HEK293 (cell line): Measurements from ENCODE around the gene STARD9.

Source experiments
- AEBP2 ChIP-seq: fragments of 450-650 bp; formaldehyde crosslinking; IDR thresholded peaks from 2 replicates; pipeline ENCODE4 v1.5.1; 2016; ENCODE audit warnings: missing biosample characterization, missing genetic modification characterization, borderline replicate concordance
- BCL11B ChIP-seq: fragments of 450-650 bp; formaldehyde crosslinking; IDR thresholded peaks from 2 replicates; pipeline ENCODE4 v1.5.1; 2016; ENCODE audit warnings: low read depth, missing biosample characterization, missing genetic modification characterization
- FEZF1 ChIP-seq: fragments of 450-650 bp; formaldehyde crosslinking; IDR thresholded peaks from 2 replicates; pipeline ENCODE4 v1.5.1; 2016; ENCODE audit warnings: missing biosample characterization, missing genetic modification characterization
- GLIS1 ChIP-seq: fragments of 450-650 bp; formaldehyde crosslinking; IDR thresholded peaks from 2 replicates; pipeline ENCODE4 v1.5.1; 2016; ENCODE audit warnings: missing biosample characterization, missing genetic modification characterization
- KLF7 ChIP-seq: fragments of 450-650 bp; formaldehyde crosslinking; IDR thresholded peaks from 2 replicates; pipeline ENCODE4 v1.5.1; 2016; ENCODE audit warnings: missing biosample characterization, missing genetic modification characterization, borderline replicate concordance
- MYNN ChIP-seq: fragments of 450-650 bp; formaldehyde crosslinking; IDR thresholded peaks from 2 replicates; pipeline ENCODE4 v1.5.1; 2016; ENCODE audit warnings: missing biosample characterization, missing genetic modification characterization, borderline replicate concordance
- OSR2 ChIP-seq: fragments of 450-650 bp; formaldehyde crosslinking; IDR thresholded peaks from 2 replicates; pipeline ENCODE4 v1.5.1; 2016; ENCODE audit warnings: missing biosample characterization, missing genetic modification characterization
- SCRT2 ChIP-seq: fragments of 450-650 bp; formaldehyde crosslinking; IDR thresholded peaks from 2 replicates; pipeline ENCODE4 v1.5.1; 2016; ENCODE audit warnings: missing biosample characterization, missing genetic modification characterization
- SP7 ChIP-seq: fragments of 450-650 bp; formaldehyde crosslinking; IDR thresholded peaks from 2 replicates; pipeline ENCODE4 v1.5.1; 2016; ENCODE audit warnings: missing biosample characterization, missing genetic modification characterization
- WT1 ChIP-seq: fragments of 450-650 bp; formaldehyde crosslinking; IDR thresholded peaks from 2 replicates; pipeline ENCODE4 v1.5.1; 2016; ENCODE audit warnings: missing biosample characterization, missing genetic modification characterization
- ZBTB17 ChIP-seq: fragments of 450-650 bp; formaldehyde crosslinking; IDR thresholded peaks from 2 replicates; pipeline ENCODE4 v1.5.1; 2016; ENCODE audit warnings: missing biosample characterization, missing genetic modification characterization
- ZBTB20 ChIP-seq: fragments of 450-650 bp; formaldehyde crosslinking; IDR thresholded peaks from 2 replicates; pipeline ENCODE4 v1.5.1; 2016; ENCODE audit warnings: missing biosample characterization, missing genetic modification characterization
- ZNF112 ChIP-seq: fragments of 450-650 bp; formaldehyde crosslinking; IDR thresholded peaks from 2 replicates; pipeline ENCODE4 v1.5.0; 2017; ENCODE audit warnings: missing biosample characterization, missing genetic modification characterization
- ZNF157 ChIP-seq: fragments of 450-650 bp; formaldehyde crosslinking; IDR thresholded peaks from 2 replicates; pipeline ENCODE4 v1.5.1; 2016; ENCODE audit warnings: missing biosample characterization, missing genetic modification characterization
- ZNF174 ChIP-seq: fragments of 450-650 bp; formaldehyde crosslinking; IDR thresholded peaks from 2 replicates; pipeline ENCODE4 v1.5.0; 2017; ENCODE audit warnings: missing biosample characterization, mild to moderate bottlenecking, missing genetic modification characterization
- ZNF175 ChIP-seq: fragments of 450-650 bp; formaldehyde crosslinking; IDR thresholded peaks from 2 replicates; pipeline ENCODE4 v1.5.1; 2016; ENCODE audit warnings: missing biosample characterization, missing genetic modification characterization
- ZNF24 ChIP-seq: fragments of 450-650 bp; formaldehyde crosslinking; IDR thresholded peaks from 2 replicates; pipeline ENCODE4 v1.5.1; 2016; ENCODE audit warnings: missing biosample characterization, missing genetic modification characterization
- ZNF248 ChIP-seq: fragments of 450-650 bp; formaldehyde crosslinking; IDR thresholded peaks from 2 replicates; pipeline ENCODE4 v1.5.1; 2017; ENCODE audit warnings: missing biosample characterization, missing genetic modification characterization
- ZNF266 ChIP-seq: fragments of 450-650 bp; formaldehyde crosslinking; IDR thresholded peaks from 2 replicates; pipeline ENCODE4 v1.5.1; 2016; ENCODE audit warnings: missing biosample characterization, missing genetic modification characterization, low read depth
- ZNF280C ChIP-seq: fragments of 450-650 bp; formaldehyde crosslinking; IDR thresholded peaks from 2 replicates; pipeline ENCODE4 v1.5.1; 2016; ENCODE audit warnings: missing biosample characterization, missing genetic modification characterization
- ZNF341 ChIP-seq: fragments of 450-650 bp; formaldehyde crosslinking; IDR thresholded peaks from 2 replicates; pipeline ENCODE4; 2016; ENCODE audit warnings: low read depth, missing biosample characterization, missing genetic modification characterization
- ZNF350 ChIP-seq: fragments of 450-650 bp; formaldehyde crosslinking; IDR thresholded peaks from 2 replicates; pipeline ENCODE4 v1.5.0; 2017; ENCODE audit warnings: missing biosample characterization, mild to moderate bottlenecking, missing genetic modification characterization
- ZNF404 ChIP-seq: fragments of 450-650 bp; formaldehyde crosslinking; IDR thresholded peaks from 2 replicates; pipeline ENCODE4 v1.5.1; 2017; ENCODE audit warnings: missing biosample characterization, missing genetic modification characterization
- ZNF423 ChIP-seq: fragments of 450-650 bp; formaldehyde crosslinking; IDR thresholded peaks from 2 replicates; pipeline ENCODE4 v1.5.1; 2016; ENCODE audit warnings: missing biosample characterization, missing genetic modification characterization
- ZNF48 ChIP-seq: fragments of 450-650 bp; formaldehyde crosslinking; IDR thresholded peaks from 2 replicates; pipeline ENCODE4 v1.5.1; 2016; ENCODE audit warnings: missing biosample characterization, missing genetic modification characterization
- ZNF548 ChIP-seq: fragments of 450-650 bp; formaldehyde crosslinking; IDR thresholded peaks from 2 replicates; pipeline ENCODE4 v1.5.1; 2016; ENCODE audit warnings: missing biosample characterization, missing genetic modification characterization
- ZNF555 ChIP-seq: fragments of 450-650 bp; formaldehyde crosslinking; conservative IDR thresholded peaks from 2 replicates; pipeline ENCODE4 v1.5.1; 2017; ENCODE audit warnings: missing biosample characterization, mild to moderate bottlenecking, missing genetic modification characterization, inconsistent platforms
- ZNF561 ChIP-seq: fragments of 450-650 bp; IDR thresholded peaks from 2 replicates; pipeline ENCODE4 v1.5.1; 2018; ENCODE audit warnings: missing biosample characterization, missing genetic modification characterization, borderline replicate concordance
- ZNF596 ChIP-seq: fragments of 450-650 bp; IDR thresholded peaks from 2 replicates; pipeline ENCODE4 v1.5.0; 2018; ENCODE audit warnings: missing biosample characterization, mild to moderate bottlenecking, missing genetic modification characterization, moderate library complexity
- ZNF629 ChIP-seq: fragments of 450-650 bp; formaldehyde crosslinking; IDR thresholded peaks from 2 replicates; pipeline ENCODE4 v1.5.1; 2017; ENCODE audit warnings: missing biosample characterization, missing genetic modification characterization
- ZNF664 ChIP-seq: fragments of 450-650 bp; formaldehyde crosslinking; IDR thresholded peaks from 2 replicates; pipeline ENCODE4 v1.5.1; 2016; ENCODE audit warnings: missing biosample characterization, missing genetic modification characterization
- ZNF707 ChIP-seq: fragments of 450-650 bp; formaldehyde crosslinking; IDR thresholded peaks from 2 replicates; pipeline ENCODE4 v1.5.1; 2016; ENCODE audit warnings: missing biosample characterization, missing genetic modification characterization
- ZNF747 ChIP-seq: fragments of 450-650 bp; formaldehyde crosslinking; IDR thresholded peaks from 2 replicates; pipeline ENCODE4 v1.5.1; 2016; ENCODE audit warnings: missing biosample characterization, missing genetic modification characterization
- ZNF768 ChIP-seq: fragments of 450-650 bp; formaldehyde crosslinking; IDR thresholded peaks from 2 replicates; pipeline ENCODE4 v1.5.1; 2018; ENCODE audit warnings: missing biosample characterization, mild to moderate bottlenecking, missing genetic modification characterization
- TF ChIP-seq, protein P1 (sequence below): fragments of 450-650 bp; formaldehyde crosslinking; IDR thresholded peaks from 2 replicates; pipeline ENCODE4 v1.5.1; 2016; ENCODE audit warnings: missing biosample characterization, missing genetic modification characterization
- TF ChIP-seq, protein P2 (sequence below): fragments of 450-650 bp; formaldehyde crosslinking; IDR thresholded peaks from 2 replicates; pipeline ENCODE4 v1.5.1; 2017; ENCODE audit warnings: missing biosample characterization, missing genetic modification characterization

Gene STARD9

GRCh38 chr15:42548249-42549031 is 27.0 kb upstream of the STARD9 start, which contains the start of the genes HAUS2 and LRRC57 (continued):
- TF ChIP-seq ZNF175 (tag by site-specific recombination) = no peak
- no peak for TF ChIP-seq ZNF548 (tag by site-specific recombination)
- TF ChIP-seq ZNF629 (tag by site-specific recombination) = peak; percentile 89
- no peak for TF ChIP-seq ZNF174 (tag by site-specific recombination)
- no peak for TF ChIP-seq ZNF48
- TF ChIP-seq BCL11B (tag by site-specific recombination) = no peak
- no peak for TF ChIP-seq ZNF248 (tag by site-specific recombination)
- no peak for TF ChIP-seq ZNF707
- no peak for TF ChIP-seq AEBP2 (tag by site-specific recombination)
- TF ChIP-seq GLIS1 (tag by site-specific recombination) = peak; percentile 44; the same call in 1 of the 2 replicates
- peak; percentile 79; the same call in 1 of the 2 replicates for TF ChIP-seq OSR2 (tag by site-specific recombination)
- TF ChIP-seq ZNF561 = peak; percentile 71; the same call in 1 of the 2 replicates
- TF ChIP-seq ZNF664 (tag by site-specific recombination) = no peak
- no peak for TF ChIP-seq ZNF280C (tag by site-specific recombination)
- peak; percentile 85 for TF ChIP-seq ZBTB17 (tag by site-specific recombination)
- TF ChIP-seq ZNF350 (tag by site-specific recombination) = no peak
- no peak for TF ChIP-seq ZNF596 (tag by site-specific recombination)
- peak; percentile 62 for TF ChIP-seq ZNF341 (tag by site-specific recombination)
- TF ChIP-seq KLF7 = peak; percentile 93
- no peak for TF ChIP-seq FEZF1 (tag by site-specific recombination)
- TF ChIP-seq ZNF747 = no peak
- no peak for TF ChIP-seq MYNN (tag by site-specific recombination)
- no peak; the same call in 1 of the 2 replicates for TF ChIP-seq WT1
- TF ChIP-seq, protein P1, sequence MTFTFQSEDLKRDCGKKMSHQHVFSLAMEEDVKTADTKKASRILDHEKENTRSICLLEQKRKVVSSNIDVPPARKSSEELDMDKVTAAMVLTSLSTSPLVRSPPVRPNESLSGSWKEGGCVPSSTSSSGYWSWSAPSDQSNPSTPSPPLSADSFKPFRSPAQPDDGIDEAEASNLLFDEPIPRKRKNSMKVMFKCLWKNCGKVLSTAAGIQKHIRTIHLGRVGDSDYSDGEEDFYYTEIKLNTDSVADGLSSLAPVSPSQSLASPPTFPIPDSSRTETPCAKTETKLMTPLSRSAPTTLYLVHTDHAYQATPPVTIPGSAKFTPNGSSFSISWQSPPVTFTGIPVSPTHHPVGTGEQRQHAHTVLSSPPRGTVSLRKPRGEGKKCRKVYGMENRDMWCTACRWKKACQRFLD (tag by site-specific recombination) = no peak
- TF ChIP-seq ZNF555 = no peak
- no peak for TF ChIP-seq ZNF157 (tag by site-specific recombination)
- no peak for TF ChIP-seq ZNF404
- TF ChIP-seq, protein P2, sequence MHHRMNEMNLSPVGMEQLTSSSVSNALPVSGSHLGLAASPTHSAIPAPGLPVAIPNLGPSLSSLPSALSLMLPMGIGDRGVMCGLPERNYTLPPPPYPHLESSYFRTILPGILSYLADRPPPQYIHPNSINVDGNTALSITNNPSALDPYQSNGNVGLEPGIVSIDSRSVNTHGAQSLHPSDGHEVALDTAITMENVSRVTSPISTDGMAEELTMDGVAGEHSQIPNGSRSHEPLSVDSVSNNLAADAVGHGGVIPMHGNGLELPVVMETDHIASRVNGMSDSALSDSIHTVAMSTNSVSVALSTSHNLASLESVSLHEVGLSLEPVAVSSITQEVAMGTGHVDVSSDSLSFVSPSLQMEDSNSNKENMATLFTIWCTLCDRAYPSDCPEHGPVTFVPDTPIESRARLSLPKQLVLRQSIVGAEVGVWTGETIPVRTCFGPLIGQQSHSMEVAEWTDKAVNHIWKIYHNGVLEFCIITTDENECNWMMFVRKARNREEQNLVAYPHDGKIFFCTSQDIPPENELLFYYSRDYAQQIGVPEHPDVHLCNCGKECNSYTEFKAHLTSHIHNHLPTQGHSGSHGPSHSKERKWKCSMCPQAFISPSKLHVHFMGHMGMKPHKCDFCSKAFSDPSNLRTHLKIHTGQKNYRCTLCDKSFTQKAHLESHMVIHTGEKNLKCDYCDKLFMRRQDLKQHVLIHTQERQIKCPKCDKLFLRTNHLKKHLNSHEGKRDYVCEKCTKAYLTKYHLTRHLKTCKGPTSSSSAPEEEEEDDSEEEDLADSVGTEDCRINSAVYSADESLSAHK = no peak
- 0 out of 2 replicates have a peak, but pooled peaks have one; percentile 10 for TF ChIP-seq ZNF423 (tag by site-specific recombination)
- no peak for TF ChIP-seq ZNF768
- TF ChIP-seq ZNF112 (tag by site-specific recombination) = no peak
- peak; percentile 67 for TF ChIP-seq SCRT2 (tag by site-specific recombination)
- 0 out of 2 replicates have a peak, but pooled peaks have one; percentile 58 for TF ChIP-seq ZNF24
- TF ChIP-seq ZBTB20 (tag by site-specific recombination) = peak; percentile 100
- peak; percentile 71; the same call in 1 of the 2 replicates for TF ChIP-seq SP7 (tag by site-specific recombination)
- TF ChIP-seq ZNF266 (tag by site-specific recombination) = no peak
